ENCODE results near the gene WASHC4.

WASHC4 gene

DNA sequence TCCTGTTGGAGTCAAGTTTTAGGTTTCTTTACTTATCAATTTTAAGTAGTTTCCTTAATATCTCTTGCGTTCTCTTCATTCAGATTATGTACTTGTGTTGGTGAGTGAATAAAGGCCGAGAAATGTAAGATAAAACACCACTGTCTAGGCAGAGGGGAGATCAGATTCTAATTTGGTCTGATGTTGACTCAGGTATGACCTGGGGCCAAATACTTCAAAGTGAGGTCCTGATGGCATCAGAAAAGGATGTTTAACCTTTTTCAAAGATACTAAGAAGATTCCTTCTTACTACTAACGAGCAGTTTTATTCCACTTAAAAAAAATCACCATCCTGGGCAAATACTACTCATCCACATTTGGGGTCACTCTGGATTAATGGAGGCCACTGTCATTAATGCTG, 101.6 kb downstream of the WASHC4 start:
- DNase-seq (ENCODE audit: low read depth): no peak

DNA sequence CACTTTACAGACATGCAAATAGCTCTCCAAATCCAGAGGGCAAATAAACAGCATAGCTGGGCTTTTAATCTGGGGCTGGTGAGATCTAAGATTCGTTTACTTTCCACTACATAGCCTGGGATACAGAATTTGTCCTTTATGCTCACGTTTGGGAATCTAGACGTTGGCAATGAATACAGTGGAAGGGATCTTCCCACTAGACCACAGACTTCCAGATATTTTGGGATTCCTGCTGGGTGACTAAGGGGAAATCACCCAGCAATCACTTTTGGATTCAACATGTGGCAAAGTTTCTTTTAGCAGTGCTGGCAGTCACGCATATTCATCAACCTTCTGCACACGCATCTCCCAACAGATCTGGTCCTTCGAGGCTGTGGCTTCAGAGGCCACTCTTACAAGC, 104.9 kb downstream of the WASHC4 start:
- peak; percentile 82 for DNase-seq (ENCODE audit: low read depth)

GRCh38 chr12:105214148-105214547, 106.6 kb downstream of the WASHC4 start:
- DNase-seq (ENCODE audit: low read depth): peak; percentile 35

DNA sequence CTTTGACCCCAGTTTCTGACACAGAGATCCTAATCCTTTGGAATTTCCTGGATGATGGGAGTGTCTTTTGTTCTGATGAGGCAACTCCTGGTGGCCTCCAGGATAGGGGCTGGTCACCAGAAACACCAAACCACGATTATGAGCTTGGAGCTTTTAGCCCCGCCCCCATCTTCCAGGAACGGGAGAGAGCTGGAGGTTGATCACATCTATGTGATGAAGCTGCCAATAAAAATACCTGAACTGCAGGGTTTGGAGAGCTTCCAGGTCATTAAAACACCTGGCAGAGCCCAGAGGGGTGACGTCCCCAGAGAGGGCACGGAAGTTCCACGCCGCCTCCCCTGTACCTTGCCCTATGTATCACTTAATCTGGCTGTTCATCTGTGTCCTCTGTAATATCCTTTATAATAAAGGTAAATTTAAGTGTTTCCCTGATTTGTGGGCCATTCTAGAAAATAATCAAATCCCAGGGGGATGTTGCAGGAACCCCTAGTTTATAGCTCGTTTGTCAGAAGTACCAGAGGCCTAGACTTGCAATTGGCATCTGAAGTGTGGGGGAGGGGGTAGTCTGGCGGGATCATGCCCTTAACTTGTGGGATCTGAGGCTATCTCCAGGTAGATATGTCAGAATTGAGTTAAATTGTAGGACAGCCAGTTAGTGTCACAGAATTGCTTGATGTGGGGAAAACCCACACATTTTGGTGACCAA, 107.3 kb downstream of the WASHC4 start:
- peak; percentile 66 for DNase-seq (ENCODE audit: low read depth)

DNA sequence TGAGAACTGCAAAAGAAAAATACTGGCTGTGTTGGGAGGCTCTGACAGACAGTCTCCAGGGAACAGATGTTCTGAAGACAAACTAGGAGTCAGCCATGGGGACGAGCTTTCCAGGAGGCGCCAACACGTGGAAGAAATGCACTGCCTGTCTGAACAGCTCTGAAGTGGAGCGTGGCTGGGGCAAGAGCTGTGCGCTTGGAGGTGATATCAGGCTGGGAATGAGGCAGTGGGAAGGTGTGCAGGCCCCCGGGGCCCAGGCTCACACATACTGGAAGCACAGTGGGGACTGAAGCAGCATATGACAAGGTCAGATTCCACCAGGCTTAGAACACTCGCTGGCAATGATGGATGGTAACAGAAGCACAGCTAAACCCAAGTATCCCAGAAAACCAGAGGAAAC, 110.9 kb downstream of the WASHC4 start:
- no peak for DNase-seq (ENCODE audit: low read depth)

Data from ELR (cell line).